CD4-positive, alpha-beta memory T cell (primary cell): ENCODE results near the gene NOTCH1. TPM values are rescaled to one million over a fixed set of nuclear protein-coding genes. Genes with fewer than 3 reads are reported as not detected.

Experiments
- CTCF ChIA-PET: fragments of 350-600 bp; sonication (Branson Sonifier 250); formaldehyde crosslinking; loops from one replicate; lab custom pipeline; 2021; ENCODE audit warnings: inconsistent platforms; ENCODE audit not compliant: partially characterized antibody; lab: Charles Lee
- POLR2A ChIA-PET: fragments of 350-600 bp; sonication (Branson Sonifier 250); formaldehyde crosslinking; loops from one replicate; lab custom pipeline; 2021; ENCODE audit not compliant: partially characterized antibody; lab: Charles Lee
- DNase-seq, 5 donors: peaks; one replicate each; pipeline versions ENCODE4 v3.0.0 to v3.0.0-alpha.2; 2020 to 2022; ENCODE audit warnings: mixed read lengths in 1 of 5
- H3K27ac ChIP-seq: one replicate; pipeline ENCODE4 v1.7.0; 2013; ENCODE audit warnings: low read depth, low read length
- H3K27me3 ChIP-seq: 2 replicates; pipeline ENCODE4 v1.7.0; 2013; ENCODE audit warnings: mild to moderate bottlenecking, low read length, moderate library complexity; ENCODE audit not compliant: insufficient read depth
- H3K36me3 ChIP-seq: 2 replicates; pipeline ENCODE4 v1.7.0; 2013; ENCODE audit warnings: mild to moderate bottlenecking, low read length, moderate library complexity; ENCODE audit not compliant: insufficient read depth
- H3K4me1 ChIP-seq: 2 replicates; pipeline ENCODE4 v1.7.0; 2013; ENCODE audit warnings: mild to moderate bottlenecking, low read length, moderate library complexity; ENCODE audit not compliant: insufficient read depth
- H3K4me3 ChIP-seq, 2 donors: one replicate each; pipeline ENCODE4 v1.7.0; 2013; ENCODE audit warnings: low read length in 2 of 2, mild to moderate bottlenecking in 1 of 2
- H3K9me3 ChIP-seq, 2 donors: one replicate each; pipeline ENCODE4 v1.7.0; 2013; ENCODE audit warnings: low read length in 2 of 2, control low read depth in 1 of 2; ENCODE audit not compliant: control insufficient read depth in 1 of 2
- H3K27ac Mint-ChIP-seq, 7 donors: one replicate each; pipeline ENCODE4 v1.8.0; 2020 to 2021; ENCODE audit warnings: mixed read lengths in 7 of 7, mild to moderate bottlenecking in 6 of 7, inconsistent platforms in 3 of 7, moderate library complexity in 3 of 7
- H3K27me3 Mint-ChIP-seq, 2 donors: one replicate each; pipeline ENCODE4 v1.8.0; 2020 to 2021; ENCODE audit warnings: mixed read lengths in 2 of 2
- H3K36me3 Mint-ChIP-seq, 2 donors: one replicate each; pipeline ENCODE4 v1.8.0; 2020 to 2021; ENCODE audit warnings: mixed read lengths in 2 of 2, inconsistent platforms in 1 of 2, mild to moderate bottlenecking in 1 of 2
- H3K4me1 Mint-ChIP-seq, 4 donors: one replicate each; pipeline ENCODE4 v1.8.0; 2020 to 2021; ENCODE audit warnings: mixed read lengths in 4 of 4, mild to moderate bottlenecking in 1 of 4
- H3K4me3 Mint-ChIP-seq, 8 donors: one replicate each; pipeline ENCODE4 v1.8.0; 2020 to 2021; ENCODE audit warnings: mixed read lengths in 8 of 8, mild to moderate bottlenecking in 7 of 8, moderate library complexity in 6 of 8, inconsistent platforms in 3 of 8
- H3K9me3 Mint-ChIP-seq, 8 donors: one replicate each; pipeline ENCODE4 v1.8.0; 2020 to 2021; ENCODE audit warnings: mixed read lengths in 8 of 8, mild to moderate bottlenecking in 5 of 8, inconsistent platforms in 3 of 8, moderate library complexity in 1 of 8
- intact Hi-C: fragments of 100-400 bp; cut with micrococcal nuclease; formaldehyde crosslinking; loops from one replicate; pipeline ENCODE4 v1.15.1; 2023
- polyA plus RNA-seq, 2 donors: library from polyadenylated mRNA; unstranded; fragments of 300-500 nt; fragmentation: Illumina TruSeq; gene quantifications; one replicate each; pipeline ENCODE4 v1.2.3, GENCODE V29; 2021
- total RNA-seq, 2 experiments: library from RNA; stranded (reverse); gene quantifications; one replicate each; pipeline ENCODE4 v1.2.3, GENCODE V29; 2021

NOTCH1 gene
- total and polyA plus RNA-seq, 4 experiments from 2014 or later, result 6.0 to 45.4 (median 43.0) TPM; not detected in 1

- no peak overlapping the region for H3K4me3 ChIP-seq
- peaks cover 0 to 3% (median 0%) of the 10 kb centered on the region in 8 donors for H3K9me3 Mint-ChIP-seq
- no peaks in the 10 kb centered on the region for H3K36me3 ChIP-seq
- ChIA-PET CTCF (no interaction called here), POLR2A (no interaction called here)
- H3K4me1 Mint-ChIP-seq, result peaks cover 0 to 1% (median under 1%) of the 10 kb centered on the region in 4 donors
- H3K4me3 Mint-ChIP-seq, result no peak overlapping the region
- H3K27ac Mint-ChIP-seq, result no peak overlapping the region
- H3K27ac ChIP-seq, result no peak overlapping the region
- no peaks in the 10 kb centered on the region for H3K27me3 Mint-ChIP-seq
- H3K4me1 ChIP-seq, result no peaks in the 10 kb centered on the region
- H3K36me3 Mint-ChIP-seq, result no peaks in the 10 kb centered on the region
- no peaks in the 10 kb centered on the region for H3K9me3 ChIP-seq
- DNase-seq, result no peak
- intact Hi-C loops, result no loop called here
- no peaks in the 10 kb centered on the region for H3K27me3 ChIP-seq
Measured at GRCh38 chr9:136566553-136566895, 20.7 kb upstream of the NOTCH1 start.

- H3K9me3 ChIP-seq, result no peaks in the 10 kb centered on the region
- peaks cover 0 to 3% (median 0%) of the 10 kb centered on the region in 8 donors for H3K9me3 Mint-ChIP-seq
- no peaks in the 10 kb centered on the region for H3K27me3 ChIP-seq
- H3K27ac Mint-ChIP-seq, result no peak overlapping the region
- CTCF ChIA-PET, result no interaction called here
- H3K27ac ChIP-seq, result no peak overlapping the region
- no peak overlapping the region for H3K4me3 ChIP-seq
- intact Hi-C loops, result no loop called here
- H3K36me3 ChIP-seq, result no peaks in the 10 kb centered on the region
- no peak for DNase-seq
- POLR2A ChIA-PET, result no interaction called here
- no peaks in the 10 kb centered on the region for H3K4me1 ChIP-seq
- H3K36me3 Mint-ChIP-seq, result no peaks in the 10 kb centered on the region
- H3K4me3 Mint-ChIP-seq, result no peak overlapping the region
- H3K27me3 Mint-ChIP-seq, result no peaks in the 10 kb centered on the region
- H3K4me1 Mint-ChIP-seq, result peaks cover 0 to 1% (median under 1%) of the 10 kb centered on the region in 4 donors
Measured at GRCh38 chr9:136565715-136566552, 20.1 kb upstream of the NOTCH1 start.

GRCh38 chr9:136565086-136565714, 19.4 kb upstream of the NOTCH1 start:
- Histone ChIP-seq H3K27me3 (no peaks in the 10 kb centered on the region), H3K36me3 (no peaks in the 10 kb centered on the region), H3K27ac (no peak overlapping the region), H3K9me3 (no peaks in the 10 kb centered on the region), H3K4me1 (no peaks in the 10 kb centered on the region), H3K4me3 (no peak overlapping the region)
- Mint-ChIP-seq H3K27me3 (no peaks in the 10 kb centered on the region), H3K36me3 (no peaks in the 10 kb centered on the region), H3K4me1 (peaks cover 0 to 1% (median under 1%) of the 10 kb centered on the region in 4 donors), H3K27ac (no peak overlapping the region), H3K9me3 (peaks cover 0 to 4% (median under 1%) of the 10 kb centered on the region in 8 donors), H3K4me3 (no peak overlapping the region)
- DNase-seq, result no peak
- CTCF ChIA-PET, result no interaction called here
- intact Hi-C loops, result no loop called here
- POLR2A ChIA-PET, result no interaction called here

- Histone ChIP-seq H3K4me1 (no peaks in the 10 kb centered on the region), H3K27ac (no peak overlapping the region), H3K36me3 (no peaks in the 10 kb centered on the region), H3K4me3 (no peak overlapping the region), H3K27me3 (no peaks in the 10 kb centered on the region), H3K9me3 (no peaks in the 10 kb centered on the region)
- no peak for DNase-seq
- ChIA-PET POLR2A (no interaction called here), CTCF (no interaction called here)
- no peak overlapping the region for H3K4me3 Mint-ChIP-seq
- H3K36me3 Mint-ChIP-seq, result no peaks in the 10 kb centered on the region
- intact Hi-C loops, result no loop called here
- H3K4me1 Mint-ChIP-seq, result peaks cover 0 to 1% (median 0%) of the 10 kb centered on the region in 4 donors
- no peaks in the 10 kb centered on the region for H3K27me3 Mint-ChIP-seq
- H3K9me3 Mint-ChIP-seq, result peaks cover 0 to 4% (median 1%) of the 10 kb centered on the region in 8 donors
- no peak overlapping the region for H3K27ac Mint-ChIP-seq
Measured at GRCh38 chr9:136564379-136564988, 18.6 kb upstream of the NOTCH1 start.

GRCh38 chr9:136563646-136564325, 17.9 kb upstream of the NOTCH1 start:
- Histone ChIP-seq H3K27me3 (no peaks in the 10 kb centered on the region), H3K4me3 (no peak overlapping the region), H3K9me3 (no peaks in the 10 kb centered on the region), H3K36me3 (no peaks in the 10 kb centered on the region), H3K27ac (no peak overlapping the region), H3K4me1 (no peaks in the 10 kb centered on the region)
- no peak overlapping the region for H3K27ac Mint-ChIP-seq
- no peaks in the 10 kb centered on the region for H3K27me3 Mint-ChIP-seq
- H3K4me3 Mint-ChIP-seq, result no peak overlapping the region
- no peaks in the 10 kb centered on the region for H3K36me3 Mint-ChIP-seq
- H3K4me1 Mint-ChIP-seq, result peaks cover 0 to 2% (median under 1%) of the 10 kb centered on the region in 4 donors
- DNase-seq, result no peak
- ChIA-PET CTCF (no interaction called here), POLR2A (no interaction called here)
- intact Hi-C loops, result no loop called here
- peaks cover 0 to 8% (median 2%) of the 10 kb centered on the region in 8 donors for H3K9me3 Mint-ChIP-seq

GRCh38 chr9:136562746-136563495, 17.1 kb upstream of the NOTCH1 start:
- Mint-ChIP-seq H3K36me3 (no peaks in the 10 kb centered on the region), H3K4me1 (peaks cover 2 to 8% (median 4%) of the 10 kb centered on the region in 4 donors), H3K4me3 (no peak overlapping the region), H3K9me3 (peaks cover 0 to 10% (median 3%) of the 10 kb centered on the region in 8 donors), H3K27ac (no peak overlapping the region), H3K27me3 (peaks cover 0 to 1% of the 10 kb centered on the region in 2 donors)
- Histone ChIP-seq H3K27ac (no peak overlapping the region), H3K9me3 (no peaks in the 10 kb centered on the region), H3K4me3 (no peak overlapping the region), H3K4me1 (no peaks in the 10 kb centered on the region), H3K36me3 (no peaks in the 10 kb centered on the region), H3K27me3 (no peaks in the 10 kb centered on the region)
- no peak for DNase-seq
- intact Hi-C loops, result no loop called here
- CTCF ChIA-PET, result no interaction called here
- POLR2A ChIA-PET, result no interaction called here
